RWPE2 (cell line): ENCODE results near the gene C1QTNF7.

ENCODE experiments used
- ATAC-seq: fragments of 200-7000 bp; cut with Tn5 transposase; 3 replicates; pipeline ENCODE4 v1.9.1; 2021; ENCODE audit warnings: low read depth
- DNase-seq: peaks from one replicate; pipeline ENCODE4 v3.0.0-alpha.2; 2020; ENCODE audit warnings: low spot score
- H3K27ac ChIP-seq: fragments of 450-650 bp; 2 replicates; pipeline ENCODE4 v1.5.1; 2017; ENCODE audit warnings: mild to moderate bottlenecking; ENCODE audit not compliant: poor library complexity, severe bottlenecking
- H3K27me3 ChIP-seq: fragments of 250-450 bp; sonication (Bioruptor Pico); 2 replicates; pipeline ENCODE4 v1.5.1; 2021; ENCODE audit warnings: mild to moderate bottlenecking, moderate library complexity; ENCODE audit not compliant: insufficient read depth, poor library complexity, severe bottlenecking
- H3K36me3 ChIP-seq: fragments of 250-450 bp; sonication (Bioruptor Pico); 2 replicates; pipeline ENCODE4 v1.5.1; 2020; ENCODE audit warnings: low read depth, mild to moderate bottlenecking, moderate library complexity
- H3K4me1 ChIP-seq: fragments of 250-450 bp; sonication (Bioruptor Pico); 2 replicates; pipeline ENCODE4 v1.5.1; 2021; ENCODE audit warnings: mild to moderate bottlenecking, moderate library complexity; ENCODE audit not compliant: insufficient read depth, poor library complexity, severe bottlenecking
- H3K4me3 ChIP-seq: fragments of 250-450 bp; sonication (Bioruptor Pico); 2 replicates; pipeline ENCODE4 v1.5.1; 2021; ENCODE audit warnings: mild to moderate bottlenecking, moderate library complexity; ENCODE audit not compliant: severe bottlenecking
- H3K9me3 ChIP-seq: fragments of 250-450 bp; sonication (Bioruptor Pico); 2 replicates; pipeline ENCODE4 v1.5.1; 2021; ENCODE audit warnings: mild to moderate bottlenecking, moderate library complexity; ENCODE audit not compliant: severe bottlenecking
- CTCF ChIP-seq: fragments of 450-650 bp; IDR thresholded peaks from one replicate; pipeline ENCODE4 v1.5.1; 2017; ENCODE audit warnings: mild to moderate bottlenecking, moderate library complexity; ENCODE audit not compliant: poor library complexity, severe bottlenecking

The C1QTNF7 gene

DNA sequence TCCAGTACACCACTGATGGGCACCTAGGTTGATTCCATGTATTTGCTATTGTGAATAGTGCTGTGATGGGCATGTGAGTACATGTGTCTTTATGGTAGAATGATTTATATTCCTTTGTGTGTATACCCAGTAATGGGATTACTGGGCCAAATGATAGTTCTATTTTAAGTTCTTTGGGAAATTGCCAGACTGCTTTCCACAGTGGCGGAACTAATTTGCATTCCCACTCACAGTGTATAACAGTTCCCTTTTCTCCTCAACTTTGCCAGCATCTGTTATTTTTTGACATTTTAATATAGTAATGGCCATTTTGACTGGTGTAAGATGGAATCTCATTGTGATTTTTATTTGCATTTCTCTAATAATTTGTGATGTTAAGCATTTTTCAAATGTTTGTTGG is 67.8 kb downstream of the C1QTNF7 start:
- Histone ChIP-seq H3K4me3 (no peak overlapping the region), H3K4me1 (no peaks in the 10 kb centered on the region), H3K9me3 (peaks cover 2% of the 10 kb centered on the region), H3K27ac (no peak overlapping the region), H3K36me3 (no peaks in the 10 kb centered on the region), H3K27me3 (no peaks in the 10 kb centered on the region)
- TF ChIP-seq CTCF: no peak
- DNase-seq: no peak
- no peak for ATAC-seq
